Hair follicle dermal papilla cell (primary cell): ENCODE data around the gene HAUS1. TPM values are rescaled to one million over a fixed set of nuclear protein-coding genes. Genes with fewer than 3 reads are reported as not detected.

Experiments
- small RNA-seq: library from RNA; depleted of rRNA; stranded (forward); fragments of <200 nt; gene quantifications from one replicate; pipeline ENCODE3, GENCODE V24; 2012
- total RNA-seq: library from RNA; depleted of rRNA; stranded (reverse); fragments of >200 nt; gene quantifications from 2 replicates; pipeline ENCODE4 v1.2.3, GENCODE V29; 2012

The HAUS1 gene, protein sequence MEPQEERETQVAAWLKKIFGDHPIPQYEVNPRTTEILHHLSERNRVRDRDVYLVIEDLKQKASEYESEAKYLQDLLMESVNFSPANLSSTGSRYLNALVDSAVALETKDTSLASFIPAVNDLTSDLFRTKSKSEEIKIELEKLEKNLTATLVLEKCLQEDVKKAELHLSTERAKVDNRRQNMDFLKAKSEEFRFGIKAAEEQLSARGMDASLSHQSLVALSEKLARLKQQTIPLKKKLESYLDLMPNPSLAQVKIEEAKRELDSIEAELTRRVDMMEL
- total RNA-seq, result 18.8 and 20.0 TPM in 2 replicates

DNA sequence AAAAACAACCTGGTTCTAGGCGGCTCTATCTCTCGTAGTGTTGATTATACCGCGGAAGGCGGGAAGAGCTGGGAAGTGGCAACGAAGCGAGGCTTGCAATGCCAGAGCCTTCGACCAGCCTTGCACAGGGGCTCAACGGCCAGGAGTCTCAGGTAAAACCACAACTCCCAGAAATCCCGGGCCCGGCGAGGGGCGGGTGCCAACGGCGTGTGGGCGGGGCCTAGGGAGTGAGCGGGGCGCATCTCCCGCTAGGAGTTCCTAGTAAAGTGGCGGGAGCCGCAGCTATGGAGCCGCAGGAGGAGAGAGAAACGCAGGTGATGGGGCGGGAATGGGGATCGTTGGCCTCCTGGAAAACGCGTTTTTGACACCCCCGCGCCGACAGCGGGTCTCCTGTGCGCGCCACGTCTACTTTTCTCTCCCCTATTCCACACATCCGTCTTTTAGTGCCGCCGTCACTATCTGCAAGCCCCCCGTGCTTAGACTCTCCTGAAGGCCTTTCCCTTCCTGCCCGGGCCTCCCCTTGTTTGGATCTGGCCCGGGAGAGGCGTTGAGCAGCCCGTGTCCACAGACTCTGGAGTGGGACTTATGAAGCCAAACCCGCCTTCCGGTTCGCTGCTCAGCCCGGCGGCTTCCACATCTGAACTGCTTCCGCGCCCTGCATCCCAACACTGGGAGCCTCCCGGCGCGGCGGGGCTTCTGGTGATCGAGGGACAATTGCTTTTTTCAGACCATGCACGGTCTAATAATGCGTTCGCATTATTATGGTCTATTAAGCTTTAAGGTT, at the start of gene HAUS1:
TSS of gene HAUS1 (plus strand) at position 258 of the 784 bp plus-strand sequence. CDS start at position 285, 27 bp downstream.

DNA sequence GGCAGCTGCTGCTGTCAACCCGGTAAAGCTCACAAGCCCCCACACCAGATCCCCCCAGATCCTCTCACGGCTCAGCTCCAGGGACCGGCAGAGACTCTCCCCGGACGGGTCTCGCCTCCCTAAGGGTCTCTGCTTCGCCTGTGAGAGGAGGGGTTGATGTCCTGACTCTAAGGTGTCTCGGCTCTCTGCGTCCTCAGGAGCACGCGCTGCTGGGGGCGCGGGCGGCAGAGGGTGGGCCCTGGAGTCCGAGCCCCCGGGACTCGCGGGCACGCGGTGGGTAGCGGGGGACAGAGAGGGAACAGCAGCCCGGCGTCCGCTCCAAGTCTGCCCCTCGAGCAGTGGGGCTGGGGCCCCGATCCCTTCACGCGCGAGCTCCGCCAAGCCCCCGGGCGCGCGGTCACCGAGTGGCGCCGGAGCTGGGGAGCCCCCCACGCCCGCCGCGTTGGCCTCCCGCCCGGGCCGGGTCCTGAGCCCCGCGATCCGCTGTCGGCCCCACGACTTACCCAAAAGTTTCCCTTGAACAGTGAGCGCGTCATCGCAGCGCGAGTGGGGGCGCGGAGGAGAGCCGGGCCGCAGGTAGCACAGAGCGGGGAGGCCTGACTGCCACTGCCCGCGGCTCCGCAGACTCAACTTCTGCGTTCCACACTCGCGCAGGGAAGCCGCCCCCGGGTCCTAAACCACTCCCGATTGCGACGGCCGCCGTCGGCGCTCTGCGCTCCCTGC, 32.4 kb upstream of the HAUS1 start, which contains the start of gene PSTPIP2:
TSS of gene PSTPIP2 (minus strand) at position 608 of the 723 bp plus-strand sequence. CDS start at position 536, 72 bp downstream.

DNA sequence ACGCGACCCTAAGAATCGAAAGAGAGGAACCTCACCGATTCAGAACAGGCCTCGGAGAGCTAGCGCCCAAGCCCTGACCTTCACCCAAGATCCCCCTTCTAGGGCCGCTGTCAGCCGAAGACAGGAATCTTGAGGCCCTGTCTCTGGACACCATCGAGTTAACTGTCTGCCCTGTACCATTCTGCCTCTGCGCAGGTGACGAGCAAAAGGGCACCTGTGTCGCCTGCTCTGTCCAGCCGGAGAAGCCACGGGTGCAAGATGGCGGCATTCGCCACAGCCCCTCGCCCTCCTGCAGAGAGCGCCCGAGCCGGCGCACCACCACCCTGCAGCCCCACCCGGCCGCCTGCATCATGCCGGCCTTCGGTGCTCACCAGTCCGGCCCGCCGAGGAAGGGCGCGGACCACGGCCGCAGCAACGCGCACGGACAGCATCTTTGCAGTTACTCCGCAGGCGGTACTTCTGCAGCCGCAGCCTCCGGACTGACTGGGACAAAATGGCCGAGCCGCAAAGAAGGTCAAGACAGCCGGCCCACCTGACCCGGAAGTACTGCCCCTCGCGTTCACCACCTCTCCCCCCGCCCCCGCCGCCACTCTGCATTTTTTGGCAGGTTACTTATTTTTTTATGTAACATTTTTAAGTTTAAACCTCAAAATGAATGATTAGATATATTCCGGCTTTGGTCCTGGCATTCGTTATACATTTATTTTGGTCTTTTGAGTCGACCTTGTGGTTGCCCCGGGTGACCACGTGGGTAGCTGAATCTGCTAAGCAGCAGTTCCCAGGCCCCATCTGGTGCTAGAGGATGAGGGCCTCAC, 6.2 kb upstream of the HAUS1 start, which contains the start of gene ATP5F1A:
TSS of gene ATP5F1A (minus strand) at position 496 of the 815 bp plus-strand sequence. CDS start at position 431, 65 bp downstream.

Small RNA genes lying within 50 kb of the gene (small RNA-seq; reads per million reads assigned to genes)
- gene RNU6-1278P (not detected), gene RNY4P37 (not detected)

Other genes with a start within 250 kb of the HAUS1 start
- gene EPG5, start 137.1 kb upstream of the HAUS1 start, total RNA-seq, result 58.8 and 70.3 TPM in 2 replicates
- 3.9 and 7.8 TPM in 2 replicates for gene PSTPIP2, start 32.1 kb upstream of the HAUS1 start, total RNA-seq
- 659 and 700 TPM in 2 replicates for gene ATP5F1A, start 6.1 kb upstream of the HAUS1 start, total RNA-seq